Calu3 (cell line): ENCODE data around the gene COL4A2. TPM values are rescaled to one million over a fixed set of nuclear protein-coding genes. Genes with fewer than 3 reads are reported as not detected.

Experiments
- BruUV-seq: library from RNA; stranded (reverse); fragments of 400-500 nt; replicated peaks from 2 replicates; lab custom pipeline; 2021; lab: Mats Ljungman, UMichigan
- CTCF ChIA-PET: fragments of 300-600 bp; sonication (Branson Sonifier 250); formaldehyde crosslinking; loops from one replicate; lab custom pipeline; 2022; ENCODE audit warnings: antibody characterized with exemption; lab: Charles Lee
- DNase-seq: peaks from one replicate; pipeline ENCODE4 v3.0.0; 2022
- H3K27ac Mint-ChIP-seq: one replicate; pipeline ENCODE4 v1.8.0; 2022; ENCODE audit warnings: mixed read lengths; ENCODE audit not compliant: unreplicated experiment
- H3K27me3 Mint-ChIP-seq: one replicate; pipeline ENCODE4 v1.8.0; 2022; ENCODE audit warnings: mixed read lengths; ENCODE audit not compliant: unreplicated experiment
- H3K36me3 Mint-ChIP-seq: one replicate; pipeline ENCODE4 v1.8.0; 2022; ENCODE audit warnings: mild to moderate bottlenecking, moderate library complexity, mixed read lengths; ENCODE audit not compliant: insufficient read depth, unreplicated experiment
- H3K4me1 Mint-ChIP-seq: one replicate; pipeline ENCODE4 v1.8.0; 2022; ENCODE audit warnings: mild to moderate bottlenecking, low read depth, mixed read lengths; ENCODE audit not compliant: unreplicated experiment
- H3K4me3 Mint-ChIP-seq: one replicate; pipeline ENCODE4 v1.8.0; 2022; ENCODE audit warnings: mild to moderate bottlenecking, low read depth, moderate library complexity, mixed read lengths; ENCODE audit not compliant: unreplicated experiment
- H3K9me3 Mint-ChIP-seq: one replicate; pipeline ENCODE4 v1.8.0; 2022; ENCODE audit warnings: low read depth, mixed read lengths; ENCODE audit not compliant: unreplicated experiment
- intact Hi-C: fragments of 100-400 bp; cut with micrococcal nuclease; formaldehyde crosslinking; loops from one replicate; pipeline ENCODE4 v1.10.0; 2022; ENCODE audit not compliant: unreplicated experiment
- total RNA-seq: library from RNA; stranded (reverse); gene quantifications from 2 replicates; pipeline ENCODE4 v1.2.3, GENCODE V29; 2022
- TF ChIP-seq, protein P1 (sequence below): fragments of 200-600 bp; IDR thresholded peaks from one replicate; pipeline ENCODE4 v1.8.0; 2022; ENCODE audit warnings: antibody characterized with exemption; ENCODE audit not compliant: unreplicated experiment

The COL4A2 gene
- total RNA-seq, 1 experiment from 2014 or later = 0.42 TPM

DNA sequence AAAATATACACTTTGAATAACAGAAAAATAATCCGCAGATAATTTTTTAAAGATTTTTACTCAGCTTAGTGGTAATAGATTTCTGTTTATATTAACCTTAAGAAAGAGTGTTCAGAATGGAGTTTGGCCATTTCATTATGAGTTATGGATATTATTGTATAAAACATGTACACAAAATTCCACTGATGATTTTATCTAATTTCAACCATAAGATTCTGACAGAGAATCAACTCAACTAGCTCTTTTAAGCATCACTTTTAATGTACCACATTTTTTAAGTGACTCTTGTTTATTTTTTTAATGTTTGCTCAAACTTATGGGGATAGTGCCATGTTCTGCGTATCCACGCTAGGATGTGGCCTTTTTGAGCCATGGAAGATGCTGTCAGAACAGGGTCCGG is 75.7 kb downstream of the COL4A2 start:
- BruUV-seq = no TSS peak
- H3K36me3 Mint-ChIP-seq = peaks cover 9% of the 10 kb centered on the region
- no peaks in the 10 kb centered on the region for H3K27me3 Mint-ChIP-seq
- H3K4me1 Mint-ChIP-seq = peaks cover 19% of the 10 kb centered on the region
- DNase-seq = no peak
- H3K4me3 Mint-ChIP-seq = no peak overlapping the region
- no peaks in the 10 kb centered on the region for H3K9me3 Mint-ChIP-seq
- TF ChIP-seq, protein P1, sequence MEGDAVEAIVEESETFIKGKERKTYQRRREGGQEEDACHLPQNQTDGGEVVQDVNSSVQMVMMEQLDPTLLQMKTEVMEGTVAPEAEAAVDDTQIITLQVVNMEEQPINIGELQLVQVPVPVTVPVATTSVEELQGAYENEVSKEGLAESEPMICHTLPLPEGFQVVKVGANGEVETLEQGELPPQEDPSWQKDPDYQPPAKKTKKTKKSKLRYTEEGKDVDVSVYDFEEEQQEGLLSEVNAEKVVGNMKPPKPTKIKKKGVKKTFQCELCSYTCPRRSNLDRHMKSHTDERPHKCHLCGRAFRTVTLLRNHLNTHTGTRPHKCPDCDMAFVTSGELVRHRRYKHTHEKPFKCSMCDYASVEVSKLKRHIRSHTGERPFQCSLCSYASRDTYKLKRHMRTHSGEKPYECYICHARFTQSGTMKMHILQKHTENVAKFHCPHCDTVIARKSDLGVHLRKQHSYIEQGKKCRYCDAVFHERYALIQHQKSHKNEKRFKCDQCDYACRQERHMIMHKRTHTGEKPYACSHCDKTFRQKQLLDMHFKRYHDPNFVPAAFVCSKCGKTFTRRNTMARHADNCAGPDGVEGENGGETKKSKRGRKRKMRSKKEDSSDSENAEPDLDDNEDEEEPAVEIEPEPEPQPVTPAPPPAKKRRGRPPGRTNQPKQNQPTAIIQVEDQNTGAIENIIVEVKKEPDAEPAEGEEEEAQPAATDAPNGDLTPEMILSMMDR = no peak
- CTCF ChIA-PET = no interaction called here
- H3K27ac Mint-ChIP-seq = no peak overlapping the region
- intact Hi-C loops = loop anchor here (5.0 kb wide), 1 partner anchor 59 kb away; no protein-coding TSS in a partner anchor

DNA sequence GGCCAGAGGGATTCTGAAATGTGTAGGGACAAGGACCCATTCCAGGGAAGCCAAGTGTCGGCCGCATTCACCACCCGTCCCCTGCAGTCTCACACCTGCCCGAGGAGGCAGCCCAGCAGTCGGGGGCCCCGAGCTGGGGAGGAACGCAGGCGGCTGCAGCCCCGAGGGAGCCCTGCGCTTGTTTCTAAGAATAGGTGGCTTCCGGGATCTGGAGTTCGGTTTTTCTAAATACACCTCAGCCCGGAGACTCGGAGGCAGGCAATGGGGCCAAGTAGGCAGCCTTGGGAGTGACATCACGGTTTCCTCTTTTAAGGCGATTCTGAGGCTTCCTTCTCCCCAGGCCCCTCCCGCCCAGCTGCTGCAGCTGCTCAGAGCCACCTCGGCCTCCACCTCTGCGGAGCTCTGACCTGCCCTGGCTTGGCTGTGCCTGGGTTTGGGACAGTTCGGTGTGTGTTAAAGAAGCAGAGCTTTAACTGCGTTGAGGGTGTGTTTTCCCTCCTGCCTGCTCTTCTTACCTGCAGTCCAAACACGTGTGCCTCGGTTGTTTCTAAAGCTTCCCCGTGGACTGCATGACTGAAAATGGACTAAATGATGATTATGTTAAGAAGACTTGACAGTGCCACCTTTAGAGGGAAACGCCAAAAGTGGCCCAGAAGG is 80.5 kb downstream of the COL4A2 start:
- intact Hi-C loops = no loop called here
- Mint-ChIP-seq H3K27ac (no peak overlapping the region), H3K9me3 (no peaks in the 10 kb centered on the region), H3K36me3 (no peaks in the 10 kb centered on the region), H3K27me3 (no peaks in the 10 kb centered on the region), H3K4me1 (no peaks in the 10 kb centered on the region), H3K4me3 (no peak overlapping the region)
- CTCF ChIA-PET = no interaction called here
- TF ChIP-seq, protein P1 = no peak
- no TSS peak for BruUV-seq
- DNase-seq = no peak

DNA sequence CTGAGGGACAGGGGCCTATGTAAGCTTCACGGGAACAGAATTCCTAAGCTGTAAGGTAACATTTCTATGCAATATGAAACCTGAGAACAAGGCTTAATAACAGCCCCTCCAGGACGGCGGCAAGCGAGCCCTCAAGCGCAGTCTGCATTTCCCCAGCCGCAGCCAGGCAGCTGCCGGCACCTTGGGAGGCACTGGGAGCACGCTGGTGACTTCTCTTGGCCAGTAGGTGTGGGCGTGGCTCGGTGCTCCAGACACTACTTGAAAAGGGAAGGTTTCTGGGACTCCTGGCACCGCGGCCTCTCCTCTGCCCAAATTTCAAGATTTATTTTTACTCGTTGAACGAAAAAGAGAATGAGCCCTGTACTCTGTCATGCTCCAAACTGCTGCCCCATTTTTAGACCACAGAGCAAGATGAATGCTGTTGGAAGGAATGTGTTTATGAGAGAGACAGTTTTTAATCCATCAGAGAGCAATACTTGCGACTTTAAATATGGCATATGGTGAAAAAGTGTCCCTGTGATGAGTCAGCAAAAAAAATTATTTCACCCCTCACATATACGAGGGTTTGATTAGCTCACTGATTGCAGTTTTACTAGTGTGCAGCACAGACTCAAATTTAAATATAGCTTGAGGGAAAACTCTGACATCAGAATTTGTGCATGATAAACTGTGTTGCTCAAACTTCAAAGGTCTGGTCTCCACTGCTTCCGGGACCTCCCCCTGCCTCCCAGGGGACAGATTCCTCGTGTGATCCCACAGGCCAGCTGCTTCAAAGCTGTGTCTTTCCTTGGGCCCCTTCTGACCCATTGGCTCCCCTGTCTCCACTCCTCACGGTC is 81.2 kb downstream of the COL4A2 start:
- no peaks in the 10 kb centered on the region for H3K4me1 Mint-ChIP-seq
- TF ChIP-seq, protein P1 = no peak
- intact Hi-C loops = no loop called here
- H3K4me3 Mint-ChIP-seq = no peak overlapping the region
- H3K27me3 Mint-ChIP-seq = no peaks in the 10 kb centered on the region
- no peak for DNase-seq
- H3K9me3 Mint-ChIP-seq = no peaks in the 10 kb centered on the region
- CTCF ChIA-PET = no interaction called here
- H3K36me3 Mint-ChIP-seq = no peaks in the 10 kb centered on the region
- no TSS peak for BruUV-seq
- H3K27ac Mint-ChIP-seq = no peak overlapping the region

DNA sequence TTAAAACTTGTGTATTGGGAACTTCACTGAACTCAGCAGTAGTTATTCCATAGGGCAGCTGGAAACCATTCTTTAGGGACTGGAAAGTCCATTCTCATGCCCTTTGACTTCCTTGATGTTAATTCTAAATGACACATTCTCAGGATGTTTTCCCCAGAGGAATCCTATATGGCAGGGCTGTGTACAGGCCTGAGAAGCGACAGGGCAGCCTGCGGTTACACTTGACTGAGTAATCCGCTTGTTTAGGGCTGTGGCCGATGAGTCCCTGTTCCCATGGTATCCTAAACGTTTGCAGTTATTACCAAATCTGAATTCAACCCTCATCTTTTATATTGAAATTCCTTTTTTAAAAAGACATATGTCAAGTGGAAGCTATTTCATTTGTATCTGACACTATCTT is 83.5 kb downstream of the COL4A2 start:
- no peaks in the 10 kb centered on the region for H3K4me1 Mint-ChIP-seq
- intact Hi-C loops = no loop called here
- no peak overlapping the region for H3K4me3 Mint-ChIP-seq
- H3K36me3 Mint-ChIP-seq = no peaks in the 10 kb centered on the region
- no TSS peak for BruUV-seq
- H3K27ac Mint-ChIP-seq = no peak overlapping the region
- CTCF ChIA-PET = no interaction called here
- no peaks in the 10 kb centered on the region for H3K27me3 Mint-ChIP-seq
- H3K9me3 Mint-ChIP-seq = peaks cover 3% of the 10 kb centered on the region
- TF ChIP-seq, protein P1 = no peak
- no peak for DNase-seq
